SH-SY5Y (cell line): ENCODE measurements around the gene RAPGEF5.

Experiments
- GATA2 ChIP-seq: IDR thresholded peaks from 2 replicates; pipeline ENCODE4 v1.6.1; 2011; ENCODE audit warnings: mild to moderate bottlenecking, low read depth, low read length
- GATA3 ChIP-seq: IDR thresholded peaks from 2 replicates; pipeline ENCODE4 v1.6.1; 2011; ENCODE audit warnings: low read depth, mild to moderate bottlenecking, low read length, moderate library complexity

DNA sequence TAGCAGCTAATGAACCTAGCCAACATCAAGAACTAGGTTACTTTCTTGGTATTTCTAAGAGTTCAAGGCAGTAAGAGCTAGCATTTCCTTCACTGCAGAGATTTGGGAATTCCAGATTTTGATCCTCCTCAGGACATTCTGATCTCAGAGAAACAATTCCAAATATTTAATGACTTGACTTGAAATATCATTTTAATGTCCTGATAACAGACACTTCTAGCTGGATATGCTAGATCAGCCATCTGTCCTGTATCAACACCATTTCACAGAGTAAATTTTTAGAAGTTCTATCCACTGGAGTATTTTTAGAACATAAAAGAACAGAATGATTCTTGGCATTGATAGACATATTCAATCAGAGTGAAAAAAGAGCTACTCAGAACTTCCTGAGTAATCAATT, 151.3 kb downstream of the RAPGEF5 start:
- TF ChIP-seq GATA3 (no peak), GATA2 (no peak)
